Left ventricle myocardium inferior (tissue), 1 donor: Measurements from ENCODE around the gene STON1. TPM values are rescaled to one million over a fixed set of nuclear protein-coding genes. Genes with fewer than 3 reads are reported as not detected.
"Not testable (repeated sequence)": the region's sequence is repeated elsewhere in the genome, so short reads cannot be mapped to it uniquely, and the experiment has no call there.

Experiments used
- DNase-seq: peaks from one replicate; pipeline ENCODE4 v3.0.0-alpha.2; 2020
- H3K27ac ChIP-seq: fragments of 200-600 bp; replicated peaks from 2 replicates; pipeline ENCODE4 v1.8.0; 2021
- H3K27me3 ChIP-seq: fragments of 200-600 bp; 2 replicates; pipeline ENCODE4 v1.8.0; 2021; ENCODE audit warnings: low read depth
- H3K36me3 ChIP-seq: fragments of 200-600 bp; 2 replicates; pipeline ENCODE4 v1.8.0; 2021
- H3K4me1 ChIP-seq: fragments of 200-600 bp; 2 replicates; pipeline ENCODE4 v1.8.0; 2021
- H3K4me3 ChIP-seq: fragments of 200-600 bp; 2 replicates; pipeline ENCODE4 v1.8.0; 2021; ENCODE audit warnings: mild to moderate bottlenecking, moderate library complexity
- H3K9me3 ChIP-seq: fragments of 200-600 bp; replicated peaks from 2 replicates; pipeline ENCODE4 v1.8.0; 2021
- intact Hi-C: fragments of 100-400 bp; cut with micrococcal nuclease; formaldehyde crosslinking; loops from one replicate; pipeline ENCODE4 v1.11.0; 2022
- total RNA-seq: library from RNA; stranded (reverse); fragmentation: NEBNext Ultra II Directional; extraction: Animal tissue kit (Norgen Biotek cat#: 25700); gene quantifications from one replicate; pipeline ENCODE4 v1.2.1, GENCODE V29; 2021
- TF ChIP-seq, protein P1 (sequence below): fragments of 200-600 bp; IDR thresholded peaks from 2 replicates; pipeline ENCODE4 v1.8.0; 2021; ENCODE audit warnings: antibody characterized with exemption, mild to moderate bottlenecking, borderline replicate concordance
- donor health status: DM: no; HTN: yes; CAD: no; lungs with severe emphysema.

STON1 gene
- total RNA-seq, 1 donor from 2014 or later = 6.9 TPM

DNA sequence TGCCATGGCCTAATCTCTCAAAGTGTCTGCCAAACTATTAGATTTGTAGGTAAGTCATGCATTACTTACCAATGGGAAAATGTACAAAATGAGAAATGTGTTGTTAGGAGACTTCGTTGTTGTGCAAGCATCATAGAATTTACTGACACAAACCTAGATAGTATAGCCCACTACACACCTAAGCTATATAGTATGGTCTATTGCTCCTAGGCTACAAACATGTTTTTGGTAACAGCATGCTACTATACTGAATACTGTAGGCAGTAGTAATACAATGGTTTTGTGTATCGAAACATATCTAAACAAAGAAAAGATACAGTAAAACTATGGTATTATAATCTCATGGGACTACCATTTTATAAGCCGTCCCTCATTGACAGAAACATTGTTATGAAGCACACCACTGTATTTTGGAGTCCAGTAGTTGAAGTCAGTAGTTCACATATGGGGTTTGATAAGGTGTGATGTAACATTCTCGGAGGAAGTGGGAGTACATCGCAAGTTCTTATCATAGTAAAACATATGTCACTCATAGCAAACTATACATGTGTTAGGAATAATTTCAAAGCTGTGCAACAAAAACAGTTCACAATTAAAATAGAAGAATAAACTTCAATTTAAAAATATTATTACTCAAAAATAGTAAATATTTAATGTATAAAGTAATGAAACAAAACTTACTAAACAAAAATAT, 75.7 kb downstream of the STON1 start:
- H3K9me3 ChIP-seq = no peaks in the 10 kb centered on the region
- no peak overlapping the region for H3K27ac ChIP-seq
- TF ChIP-seq, protein P1, sequence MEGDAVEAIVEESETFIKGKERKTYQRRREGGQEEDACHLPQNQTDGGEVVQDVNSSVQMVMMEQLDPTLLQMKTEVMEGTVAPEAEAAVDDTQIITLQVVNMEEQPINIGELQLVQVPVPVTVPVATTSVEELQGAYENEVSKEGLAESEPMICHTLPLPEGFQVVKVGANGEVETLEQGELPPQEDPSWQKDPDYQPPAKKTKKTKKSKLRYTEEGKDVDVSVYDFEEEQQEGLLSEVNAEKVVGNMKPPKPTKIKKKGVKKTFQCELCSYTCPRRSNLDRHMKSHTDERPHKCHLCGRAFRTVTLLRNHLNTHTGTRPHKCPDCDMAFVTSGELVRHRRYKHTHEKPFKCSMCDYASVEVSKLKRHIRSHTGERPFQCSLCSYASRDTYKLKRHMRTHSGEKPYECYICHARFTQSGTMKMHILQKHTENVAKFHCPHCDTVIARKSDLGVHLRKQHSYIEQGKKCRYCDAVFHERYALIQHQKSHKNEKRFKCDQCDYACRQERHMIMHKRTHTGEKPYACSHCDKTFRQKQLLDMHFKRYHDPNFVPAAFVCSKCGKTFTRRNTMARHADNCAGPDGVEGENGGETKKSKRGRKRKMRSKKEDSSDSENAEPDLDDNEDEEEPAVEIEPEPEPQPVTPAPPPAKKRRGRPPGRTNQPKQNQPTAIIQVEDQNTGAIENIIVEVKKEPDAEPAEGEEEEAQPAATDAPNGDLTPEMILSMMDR = no peak
- H3K27me3 ChIP-seq = no peaks in the 10 kb centered on the region
- H3K4me1 ChIP-seq = no peaks in the 10 kb centered on the region
- intact Hi-C loops = no loop called here
- no peak overlapping the region for H3K4me3 ChIP-seq
- no peaks in the 10 kb centered on the region for H3K36me3 ChIP-seq
- no peak for DNase-seq

DNA sequence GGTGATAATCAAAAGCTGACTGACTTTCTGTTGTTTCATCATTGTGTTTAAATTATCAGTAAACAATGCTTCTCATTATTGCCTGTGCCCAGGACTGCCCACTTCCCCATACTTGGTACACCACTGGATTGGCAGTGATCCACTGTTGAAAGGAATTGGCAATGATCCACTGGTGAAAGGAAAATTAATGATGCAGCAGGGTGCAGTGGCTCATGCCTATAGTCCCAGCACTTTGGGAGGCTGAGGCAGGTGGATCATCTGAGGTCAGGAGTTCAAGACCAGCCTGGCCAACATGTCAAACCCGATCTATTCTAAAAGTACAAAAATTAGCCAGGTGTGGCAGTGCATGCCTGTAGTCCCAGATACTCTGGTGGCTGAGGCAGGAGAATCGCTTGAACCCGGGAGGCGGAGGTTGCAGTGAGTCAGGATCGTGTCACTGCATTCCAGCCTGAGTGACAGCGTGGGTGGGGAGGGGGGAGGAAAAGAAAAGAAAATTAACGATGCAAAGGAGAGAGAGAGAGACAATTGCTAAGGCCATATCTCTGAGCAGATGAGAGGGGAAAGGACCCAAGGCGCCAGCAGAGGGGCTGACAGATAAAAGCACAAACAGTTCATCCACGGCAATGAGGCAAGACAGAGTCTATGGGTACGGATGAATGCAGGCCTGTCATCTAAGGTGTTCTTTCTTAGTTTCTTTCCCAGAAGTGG, 77.5 kb downstream of the STON1 start:
- Histone ChIP-seq H3K4me1 (no peaks in the 10 kb centered on the region), H3K36me3 (no peaks in the 10 kb centered on the region), H3K27me3 (no peaks in the 10 kb centered on the region), H3K4me3 (no peak overlapping the region), H3K27ac (no peak overlapping the region), H3K9me3 (no peaks in the 10 kb centered on the region)
- DNase-seq = no peak
- intact Hi-C loops = no loop called here
- TF ChIP-seq, protein P1 = no peak

DNA sequence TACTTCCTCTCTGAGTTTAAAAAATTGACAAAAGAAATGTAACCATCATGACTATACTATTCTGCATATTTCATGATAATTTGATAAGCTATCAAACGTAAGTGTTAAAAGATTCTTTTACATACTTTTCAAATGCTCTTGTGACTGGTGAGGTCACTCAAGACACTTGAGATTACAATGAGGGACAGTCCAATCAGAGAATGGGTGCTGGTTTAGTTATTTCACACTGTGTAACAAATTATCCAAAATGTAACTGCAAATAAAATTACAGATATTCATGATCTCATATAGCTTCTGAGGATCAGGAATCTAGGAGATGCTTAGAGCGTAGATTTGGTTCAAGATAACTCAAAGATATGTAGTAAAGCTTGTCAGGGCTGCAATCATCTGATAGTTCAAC, 83.3 kb downstream of the STON1 start:
- H3K4me1 ChIP-seq = no peaks in the 10 kb centered on the region
- H3K9me3 ChIP-seq = peaks cover 9% of the 10 kb centered on the region
- intact Hi-C loops = no loop called here
- peaks cover 10% of the 10 kb centered on the region for H3K27me3 ChIP-seq
- no peak overlapping the region for H3K4me3 ChIP-seq
- H3K27ac ChIP-seq = no peak overlapping the region
- DNase-seq = no peak
- H3K36me3 ChIP-seq = no peaks in the 10 kb centered on the region
- TF ChIP-seq, protein P1 = no peak

DNA sequence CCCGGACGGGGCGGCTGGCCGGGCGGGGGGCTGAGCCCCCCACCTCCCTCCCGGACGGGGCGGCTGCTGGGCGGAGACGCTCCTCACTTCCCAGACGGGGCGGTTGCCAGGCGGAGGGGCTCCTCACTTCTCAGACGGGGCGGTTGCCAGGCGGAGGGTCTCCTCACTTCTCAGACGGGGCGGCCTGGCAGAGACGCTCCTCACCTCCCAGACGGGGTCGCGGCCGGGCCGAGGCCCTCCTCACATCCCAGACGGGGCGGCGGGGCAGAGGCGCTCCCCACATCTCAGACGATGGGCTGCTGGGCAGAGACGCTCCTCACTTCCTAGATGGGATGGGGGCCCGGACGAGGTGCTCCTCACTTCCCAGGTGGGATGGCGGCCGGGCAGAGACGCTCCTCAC, 84.6 kb downstream of the STON1 start:
- H3K36me3 ChIP-seq, DNase-seq, H3K9me3 ChIP-seq, H3K4me3 ChIP-seq, H3K4me1 ChIP-seq, intact Hi-C loops, H3K27ac ChIP-seq: not testable (repeated sequence)
- H3K27me3 ChIP-seq = peaks cover 11% of the 10 kb centered on the region

DNA sequence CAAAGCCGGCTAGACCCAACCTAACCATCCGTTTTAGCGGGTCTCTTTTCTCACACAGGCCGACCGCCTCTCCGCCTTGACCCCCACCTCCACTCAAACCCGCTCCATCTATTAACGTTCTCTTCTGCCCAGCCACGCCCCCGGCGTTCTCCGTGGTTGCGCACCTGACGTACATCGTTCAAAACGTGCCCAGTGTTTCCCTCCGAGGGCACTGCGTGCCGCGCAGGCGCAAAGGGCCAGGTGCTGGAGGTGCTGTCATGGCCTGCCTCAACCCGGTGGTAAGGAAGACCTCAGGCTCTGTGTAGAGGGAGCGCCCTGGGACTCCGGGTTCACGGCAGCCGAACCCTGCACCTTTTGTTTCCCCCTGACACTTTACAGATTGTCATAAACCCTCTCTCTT, 87.7 kb downstream of the STON1 start, which contains the start of gene GTF2A1L:
Gene GTF2A1L (plus strand): TSS at position 239 of the 400 bp plus-strand sequence. CDS start 19 bp downstream, at position 258.
- H3K9me3 ChIP-seq = peaks cover 9% of the 10 kb centered on the region
- H3K27me3 ChIP-seq = peaks cover 11% of the 10 kb centered on the region
- no peak within 1 kb of the TSS for H3K4me3 ChIP-seq
- no peak for DNase-seq
- intact Hi-C loops = no loop called here
- no peaks in the 10 kb centered on the region for H3K4me1 ChIP-seq
- TF ChIP-seq, protein P1 = no peak
- H3K27ac ChIP-seq = no peak within 1 kb of the TSS
- no peaks in the 10 kb centered on the region for H3K36me3 ChIP-seq

DNA sequence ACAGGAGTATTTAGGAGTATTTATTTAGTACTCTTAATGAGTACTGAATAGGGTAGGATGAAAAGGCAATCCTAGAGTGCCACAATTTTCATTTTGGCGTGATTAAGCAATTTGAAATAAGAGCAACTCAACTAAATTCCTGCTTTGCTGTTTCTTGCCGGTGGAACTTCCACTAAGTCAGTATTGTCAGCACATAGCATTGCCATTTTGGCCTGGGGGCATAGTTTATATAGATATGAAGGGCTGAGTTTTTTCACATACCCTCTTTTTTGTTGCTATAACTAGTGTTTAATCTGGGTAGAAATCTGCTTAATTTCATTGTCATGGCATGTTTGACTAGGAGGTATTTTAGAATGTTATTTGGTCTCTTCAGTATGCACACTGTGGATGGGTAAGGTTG, 89.6 kb downstream of the STON1 start:
- H3K36me3 ChIP-seq = no peaks in the 10 kb centered on the region
- intact Hi-C loops = no loop called here
- H3K27me3 ChIP-seq = peaks cover 11% of the 10 kb centered on the region
- no peaks in the 10 kb centered on the region for H3K4me1 ChIP-seq
- no peaks in the 10 kb centered on the region for H3K9me3 ChIP-seq
- no peak overlapping the region for H3K27ac ChIP-seq
- DNase-seq = no peak
- TF ChIP-seq, protein P1 = no peak
- no peak overlapping the region for H3K4me3 ChIP-seq
